Measurements from ENCODE around the gene FAAP100.

FAAP100 gene

GRCh38 chr17:81529437-81529803 is 22.7 kb downstream of the FAAP100 start:
- Histone ChIP-seq H3K4me2 (no peak overlapping the region), H3K27me3 (peaks cover 25 to 46% (median 38%) of the 10 kb centered on the region in 11 experiments), H4K20me1 (peaks cover 0 to 42% (median 11%) of the 10 kb centered on the region in 11 experiments; a peak in 11 of 22 replicates), H3K36me3 (no peaks in the 10 kb centered on the region), H3K4me3 (no peak overlapping the region), H3K9ac (no peak overlapping the region), H3K9me3 (replicated peaks in 1 of 11) (peaks cover 0 to 9% (median 0%) of the 10 kb centered on the region in 11 experiments; a peak in 6 of 22 replicates), H3K4me1 (peaks cover 12 to 29% (median 20%) of the 10 kb centered on the region in 10 experiments), H3K27ac (no peak overlapping the region)
- no peak for TF ChIP-seq Cebpa-rat (IDR thresholded peaks at IDR 0.05)

- Histone ChIP-seq H3K4me1 (peaks cover 7 to 29% (median 20%) of the 10 kb centered on the region in 10 experiments), H3K27me3 (peaks cover 25 to 46% (median 38%) of the 10 kb centered on the region in 11 experiments), H4K20me1 (peaks cover 0 to 42% (median 6%) of the 10 kb centered on the region in 11 experiments; a peak in 11 of 22 replicates), H3K9me3 (replicated peaks in 1 of 11) (peaks cover 0 to 9% (median 0%) of the 10 kb centered on the region in 11 experiments; a peak in 6 of 22 replicates), H3K9ac (no peak overlapping the region), H3K4me2 (no peak overlapping the region), H3K27ac (no peak overlapping the region), H3K36me3 (no peaks in the 10 kb centered on the region), H3K4me3 (no peak overlapping the region)
- no peak for TF ChIP-seq Cebpa-rat (IDR thresholded peaks at IDR 0.05)
These were observed 23.3 kb downstream of the FAAP100 start for GRCh38 chr17:81528651-81529436.

GRCh38 chr17:81528384-81528650 is 23.8 kb downstream of the FAAP100 start:
- H3K9ac ChIP-seq, result no peak overlapping the region
- peaks cover 7 to 29% (median 20%) of the 10 kb centered on the region in 10 experiments for H3K4me1 ChIP-seq
- no peak for TF ChIP-seq Cebpa-rat (IDR thresholded peaks at IDR 0.05)
- peaks cover 0 to 9% (median 0%) of the 10 kb centered on the region in 11 experiments; a peak in 6 of 22 replicates for H3K9me3 ChIP-seq (replicated peaks in 1 of 11)
- H3K27me3 ChIP-seq, result peaks cover 25 to 46% (median 38%) of the 10 kb centered on the region in 11 experiments
- no peak overlapping the region for H3K4me3 ChIP-seq
- H3K27ac ChIP-seq, result no peak overlapping the region
- H3K36me3 ChIP-seq, result no peaks in the 10 kb centered on the region
- H3K4me2 ChIP-seq, result no peak overlapping the region
- H4K20me1 ChIP-seq, result peaks cover 0 to 42% (median 11%) of the 10 kb centered on the region in 11 experiments; a peak in 9 of 22 replicates

GRCh38 chr17:81527591-81528383 is 24.4 kb downstream of the FAAP100 start, which contains the start of gene FSCN2:
Gene FSCN2, plus strand, starts transcription at chr17:81528377. Its CDS starts 155 bp downstream, at chr17:81528532.
- no peak for TF ChIP-seq Cebpa-rat (IDR thresholded peaks at IDR 0.05)
- H3K4me2 ChIP-seq, result no peak within 1 kb of the TSS
- H3K4me1 ChIP-seq, result peaks cover 11 to 29% (median 19%) of the 10 kb centered on the region in 10 experiments
- H3K9ac ChIP-seq, result no peak within 1 kb of the TSS
- H3K4me3 ChIP-seq, result no peak within 1 kb of the TSS
- no peaks in the 10 kb centered on the region for H3K36me3 ChIP-seq
- H3K27me3 ChIP-seq, result peaks cover 25 to 46% (median 38%) of the 10 kb centered on the region in 11 experiments
- peaks cover 0 to 9% (median 0%) of the 10 kb centered on the region in 11 experiments; a peak in 6 of 22 replicates for H3K9me3 ChIP-seq (replicated peaks in 1 of 11)
- H3K27ac ChIP-seq, result no peak within 1 kb of the TSS
- peaks cover 0 to 39% (median 10%) of the 10 kb centered on the region in 11 experiments; a peak in 8 of 22 replicates for H4K20me1 ChIP-seq

GRCh38 chr17:81526662-81527571 is 25.2 kb downstream of the FAAP100 start:
- Histone ChIP-seq H3K4me3 (no peak overlapping the region), H3K4me1 (peaks cover 11 to 34% (median 27%) of the 10 kb centered on the region in 10 experiments), H3K9ac (no peak overlapping the region), H3K9me3 (replicated peaks in 1 of 11) (peaks cover 0 to 7% (median 0%) of the 10 kb centered on the region in 11 experiments; a peak in 6 of 22 replicates), H3K27ac (no peak overlapping the region), H3K4me2 (no peak overlapping the region), H4K20me1 (peaks cover 0 to 48% (median 10%) of the 10 kb centered on the region in 11 experiments; a peak in 8 of 22 replicates), H3K36me3 (no peaks in the 10 kb centered on the region), H3K27me3 (peaks cover 25 to 46% (median 38%) of the 10 kb centered on the region in 11 experiments)
- TF ChIP-seq Cebpa-rat (IDR thresholded peaks at IDR 0.05), result no peak

GRCh38 chr17:81524865-81525159 is 27.3 kb downstream of the FAAP100 start:
- no peak for TF ChIP-seq Cebpa-rat (IDR thresholded peaks at IDR 0.05)
- H3K4me3 ChIP-seq, result no peak overlapping the region

GRCh38 chr17:81524039-81524864 is 27.9 kb downstream of the FAAP100 start:
- Histone ChIP-seq H3K9me3 (replicated peaks in 1 of 11) (no peaks in the 10 kb centered on the region), H3K36me3 (no peaks in the 10 kb centered on the region), H3K4me1 (peaks cover 19 to 43% (median 37%) of the 10 kb centered on the region in 10 experiments), H3K9ac (peak overlapping the region in 4 of 11 experiments; percentile 7 to 44 (median 29); a peak in 4 of 22 replicates), H3K4me2 (peak overlapping the region in 10 of 11 experiments; percentile 39 to 76 (median 66); a peak in 18 of 22 replicates), H3K27me3 (peaks cover 31 to 54% (median 45%) of the 10 kb centered on the region in 11 experiments), H3K27ac (no peak overlapping the region), H4K20me1 (peaks cover 0 to 60% (median 18%) of the 10 kb centered on the region in 11 experiments; a peak in 9 of 22 replicates), H3K4me3 (no peak overlapping the region)
- no peak for TF ChIP-seq Cebpa-rat (IDR thresholded peaks at IDR 0.05)

More at GRCh38 chr17:81524865-81525159, 27.3 kb downstream of the FAAP100 start:
- H3K27ac ChIP-seq, result no peak overlapping the region
- peak overlapping the region in 2 of 11 experiments; percentile 66 to 72; a peak in 1 of 22 replicates for H3K4me2 ChIP-seq
- no peaks in the 10 kb centered on the region for H3K36me3 ChIP-seq
- H3K9me3 ChIP-seq (replicated peaks in 1 of 11), result no peaks in the 10 kb centered on the region
- peaks cover 14 to 37% (median 32%) of the 10 kb centered on the region in 10 experiments for H3K4me1 ChIP-seq
- no peak overlapping the region for H3K9ac ChIP-seq
- H3K27me3 ChIP-seq, result peaks cover 31 to 52% (median 44%) of the 10 kb centered on the region in 11 experiments
- peaks cover 0 to 55% (median 13%) of the 10 kb centered on the region in 11 experiments; a peak in 9 of 22 replicates for H4K20me1 ChIP-seq
